RCC 7860 (cell line): Measurements from ENCODE around the gene TTLL13.

Experiments
- DNase-seq: peaks from one replicate; pipeline ENCODE4 v3.0.0-alpha.2; 2015; ENCODE audit warnings: low spot score
- FAIRE-seq: peaks from 2 replicates; lab custom pipeline; 2012; peaks lifted over from hg19 to GRCh38; lab: Jason Lieb, UNC

TTLL13 gene, protein sequence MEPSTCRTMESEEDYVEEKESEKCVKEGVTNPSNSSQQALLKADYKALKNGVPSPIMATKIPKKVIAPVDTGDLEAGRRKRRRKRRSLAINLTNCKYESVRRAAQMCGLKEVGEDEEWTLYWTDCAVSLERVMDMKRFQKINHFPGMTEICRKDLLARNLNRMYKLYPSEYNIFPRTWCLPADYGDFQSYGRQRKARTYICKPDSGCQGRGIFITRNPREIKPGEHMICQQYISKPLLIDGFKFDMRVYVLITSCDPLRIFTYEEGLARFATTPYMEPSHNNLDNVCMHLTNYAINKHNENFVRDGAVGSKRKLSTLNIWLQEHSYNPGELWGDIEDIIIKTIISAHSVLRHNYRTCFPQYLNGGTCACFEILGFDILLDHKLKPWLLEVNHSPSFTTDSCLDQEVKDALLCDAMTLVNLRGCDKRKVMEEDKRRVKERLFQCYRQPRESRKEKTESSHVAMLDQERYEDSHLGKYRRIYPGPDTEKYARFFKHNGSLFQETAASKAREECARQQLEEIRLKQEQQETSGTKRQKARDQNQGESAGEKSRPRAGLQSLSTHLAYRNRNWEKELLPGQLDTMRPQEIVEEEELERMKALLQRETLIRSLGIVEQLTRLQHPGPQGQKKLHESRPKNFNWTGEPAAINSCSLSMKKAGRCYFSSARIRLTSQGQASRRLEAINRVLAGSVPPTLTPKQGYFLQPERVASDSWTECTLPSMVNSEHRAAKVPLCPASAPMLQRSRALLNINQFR

GRCh38 chr15:90249203-90249863 is at the start of gene TTLL13:
Gene TTLL13 (plus strand): TSS chr15:90249556. CDS start chr15:90250631, 1,075 bp downstream.
- DNase-seq (peak; percentile 72), FAIRE-seq (no peak)

DNA sequence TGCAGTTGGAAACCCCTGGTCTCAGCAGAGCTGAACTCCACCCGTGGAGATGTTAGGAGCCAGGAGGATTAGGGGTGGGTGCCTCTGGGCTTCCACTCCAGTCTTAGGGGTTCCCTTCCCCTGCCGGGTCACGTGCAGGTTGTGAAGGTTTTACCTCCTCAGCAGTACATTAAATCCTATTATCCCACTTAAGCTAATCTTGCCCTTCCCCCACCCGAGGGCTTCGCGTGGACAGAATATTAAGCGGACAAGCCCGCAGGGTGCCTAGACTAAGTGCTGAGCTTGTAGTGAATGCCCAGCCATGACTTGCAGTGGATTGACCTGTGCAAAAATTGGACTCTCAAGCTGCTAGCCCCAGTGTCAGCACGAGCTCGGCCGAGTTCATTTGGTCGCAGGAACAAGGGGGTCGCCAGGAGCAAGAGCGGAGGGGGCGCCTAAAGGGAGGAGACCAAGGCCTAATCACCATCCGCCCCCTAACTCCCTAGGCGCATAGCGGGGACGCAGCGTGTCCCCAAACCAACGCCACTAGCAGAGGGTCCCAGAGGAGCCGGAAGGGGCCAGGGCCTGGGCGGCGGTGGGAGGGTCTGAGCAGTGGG is 48.7 kb upstream of the TTLL13 start:
- DNase-seq (no peak), FAIRE-seq (no peak)

DNA sequence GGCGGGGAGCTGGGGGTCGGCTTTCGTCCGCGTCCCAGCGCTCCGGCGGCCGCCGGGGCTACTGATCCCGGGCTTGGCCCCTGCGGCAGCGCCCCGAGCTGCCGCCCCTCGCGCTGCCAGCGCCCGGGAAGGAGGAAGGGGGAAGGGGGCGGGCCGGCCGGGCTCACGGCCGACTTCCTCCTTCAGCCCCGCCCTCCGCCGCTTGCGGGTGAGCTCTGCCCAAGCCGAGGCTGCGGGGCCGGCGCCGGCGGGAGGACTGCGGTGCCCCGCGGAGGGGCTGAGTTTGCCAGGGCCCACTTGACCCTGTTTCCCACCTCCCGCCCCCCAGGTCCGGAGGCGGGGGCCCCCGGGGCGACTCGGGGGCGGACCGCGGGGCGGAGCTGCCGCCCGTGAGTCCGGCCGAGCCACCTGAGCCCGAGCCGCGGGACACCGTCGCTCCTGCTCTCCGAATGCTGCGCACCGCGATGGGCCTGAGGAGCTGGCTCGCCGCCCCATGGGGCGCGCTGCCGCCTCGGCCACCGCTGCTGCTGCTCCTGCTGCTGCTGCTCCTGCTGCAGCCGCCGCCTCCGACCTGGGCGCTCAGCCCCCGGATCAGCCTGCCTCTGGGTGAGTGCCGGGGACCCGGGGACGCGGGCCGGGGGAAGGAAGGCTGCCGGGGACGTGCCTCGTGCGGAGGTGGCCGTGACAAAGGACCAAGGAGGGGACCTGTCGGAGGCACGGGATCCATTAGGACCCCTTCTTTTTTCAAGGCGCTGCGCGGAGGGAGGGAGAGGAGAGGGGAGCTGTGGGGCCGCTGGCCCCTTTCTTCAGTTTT is 48.0 kb upstream of the TTLL13 start, which contains the start of gene SEMA4B:
Gene SEMA4B (plus strand): TSS at position 201 of the 814 bp plus-strand sequence. CDS start 249 bp downstream, at position 450.
- DNase-seq (peak; percentile 38), FAIRE-seq (no peak)

DNA sequence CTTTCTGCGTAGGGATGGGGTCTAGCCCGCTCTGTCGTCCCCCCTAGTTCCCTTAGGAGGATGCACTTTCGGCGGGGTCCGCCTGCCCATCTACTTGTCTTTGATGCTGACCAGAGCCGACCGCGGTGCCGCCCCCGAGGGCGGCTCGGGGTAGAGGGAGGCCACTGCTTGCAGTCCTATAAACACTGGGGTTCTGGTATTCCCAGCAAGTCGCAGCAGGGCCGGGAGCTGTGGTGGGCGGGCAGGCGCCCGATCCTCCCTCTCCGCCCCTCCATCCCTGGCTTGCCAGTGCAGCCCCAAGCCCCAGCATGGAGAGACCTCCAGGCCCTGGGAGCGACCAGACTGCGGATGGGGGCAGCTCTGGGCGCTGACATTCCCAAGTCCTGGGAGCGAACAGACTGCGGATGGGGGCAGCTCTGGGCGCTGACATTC is 47.4 kb upstream of the TTLL13 start:
- FAIRE-seq: no peak
- no peak for DNase-seq

DNA sequence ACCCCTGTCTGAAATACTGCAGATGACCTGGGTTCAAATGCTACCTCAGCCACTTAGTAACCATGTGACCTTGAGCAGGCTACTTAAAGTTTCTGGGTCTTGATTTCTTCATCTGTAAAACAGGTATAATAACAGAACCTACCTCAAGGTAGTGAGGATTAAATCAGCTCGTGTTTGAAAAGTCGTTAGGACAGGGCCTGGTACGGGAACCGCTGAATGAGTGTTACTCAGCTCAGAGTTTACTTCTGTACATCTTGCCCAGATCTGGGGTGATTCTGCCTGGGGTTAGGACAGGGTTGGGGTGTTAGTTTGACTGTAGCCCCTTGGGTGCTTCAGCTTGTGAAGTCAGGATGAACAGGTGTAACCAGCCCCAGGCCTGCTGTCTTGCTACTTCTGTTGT is 46.4 kb upstream of the TTLL13 start:
- DNase-seq (no peak), FAIRE-seq (no peak)

DNA sequence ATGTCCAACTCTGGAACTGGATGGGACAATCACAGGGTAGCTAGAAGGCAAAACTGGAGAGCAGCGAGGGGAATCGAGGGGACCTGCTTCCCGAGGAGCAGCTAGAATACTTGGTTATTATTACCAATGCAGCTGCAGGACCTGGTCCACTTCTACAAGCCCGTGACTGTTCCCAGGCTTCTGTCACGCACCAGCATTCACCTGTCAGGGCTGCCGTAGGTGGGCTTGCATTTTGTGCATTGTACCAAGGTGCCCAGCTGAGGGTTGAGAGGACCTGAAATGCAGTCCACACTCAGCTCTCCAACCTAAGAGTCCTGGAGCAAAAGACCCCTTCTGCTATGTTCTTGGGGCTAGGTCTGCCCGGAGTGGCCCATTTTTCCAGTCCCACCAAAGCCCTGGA is 45.9 kb upstream of the TTLL13 start:
- FAIRE-seq (no peak), DNase-seq (no peak)

DNA sequence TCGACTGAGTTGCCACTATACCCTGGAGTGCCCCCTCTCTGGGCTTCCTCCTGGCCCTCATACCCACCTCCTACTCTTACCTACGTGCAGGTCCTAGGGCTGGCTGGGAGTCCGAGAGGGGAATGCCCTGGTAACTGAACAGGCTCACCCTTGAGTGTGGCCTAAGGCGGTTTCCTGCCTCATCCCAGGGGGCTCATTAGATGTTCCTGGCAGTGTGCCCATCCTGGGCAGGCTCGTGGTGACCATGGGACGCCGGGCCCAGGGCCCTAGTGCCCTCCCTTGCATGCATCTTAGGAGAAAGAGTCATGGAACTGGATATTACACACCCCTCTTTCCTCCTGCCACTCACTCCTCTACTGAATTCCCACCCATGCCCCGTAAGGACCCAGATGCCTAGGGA is 45.4 kb upstream of the TTLL13 start:
- DNase-seq (peak; percentile 88), FAIRE-seq (peak; percentile 59)

GRCh38 chr15:90205050-90205848 is 44.1 kb upstream of the TTLL13 start:
- FAIRE-seq: no peak
- DNase-seq: no peak

DNA sequence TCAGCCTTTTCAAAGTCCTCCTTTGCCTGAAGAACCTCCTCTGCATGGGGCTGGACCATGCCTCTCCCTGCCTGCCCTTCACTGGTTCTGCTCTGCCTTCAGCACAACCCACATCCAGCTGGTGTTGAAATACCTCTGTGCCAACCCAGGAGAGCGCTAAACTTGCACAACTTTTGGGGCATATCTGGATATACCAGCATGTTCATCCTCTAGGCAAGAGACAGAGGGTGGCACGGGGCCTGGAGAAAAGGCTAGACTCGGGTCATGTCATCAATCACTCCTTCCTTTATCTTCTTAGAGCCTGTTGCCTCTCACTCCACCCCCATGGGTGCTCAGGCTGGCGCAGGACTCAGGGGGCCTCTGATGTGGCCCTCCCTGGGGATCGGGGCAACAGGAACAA is 43.5 kb upstream of the TTLL13 start:
- no peak for DNase-seq
- no peak for FAIRE-seq

DNA sequence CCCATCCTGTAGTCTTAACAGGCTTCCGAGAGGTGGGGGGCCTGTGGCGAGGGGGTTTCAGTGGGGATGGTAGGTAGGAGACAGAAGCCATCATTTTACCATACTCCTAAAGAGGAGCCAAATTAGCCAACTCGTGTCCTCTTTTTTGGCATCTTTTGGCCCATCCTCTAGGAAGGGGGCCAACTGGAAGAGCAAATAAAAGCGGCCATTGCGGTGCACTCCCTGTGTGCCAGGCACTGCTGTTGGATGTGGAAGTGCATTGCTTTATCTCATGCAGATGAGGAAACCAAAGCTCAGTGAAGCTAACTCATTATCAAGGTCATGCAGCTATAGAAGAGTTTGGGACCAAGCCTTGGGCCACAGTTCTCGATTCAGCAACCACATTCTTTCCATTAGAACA is 42.1 kb upstream of the TTLL13 start:
- no peak for FAIRE-seq

GRCh38 chr15:90208356-90208755 is 41.0 kb upstream of the TTLL13 start:
- DNase-seq (no peak), FAIRE-seq (no peak)

More for the DNA sequence above, 42.1 kb upstream of the TTLL13 start:
- DNase-seq: no peak

DNA sequence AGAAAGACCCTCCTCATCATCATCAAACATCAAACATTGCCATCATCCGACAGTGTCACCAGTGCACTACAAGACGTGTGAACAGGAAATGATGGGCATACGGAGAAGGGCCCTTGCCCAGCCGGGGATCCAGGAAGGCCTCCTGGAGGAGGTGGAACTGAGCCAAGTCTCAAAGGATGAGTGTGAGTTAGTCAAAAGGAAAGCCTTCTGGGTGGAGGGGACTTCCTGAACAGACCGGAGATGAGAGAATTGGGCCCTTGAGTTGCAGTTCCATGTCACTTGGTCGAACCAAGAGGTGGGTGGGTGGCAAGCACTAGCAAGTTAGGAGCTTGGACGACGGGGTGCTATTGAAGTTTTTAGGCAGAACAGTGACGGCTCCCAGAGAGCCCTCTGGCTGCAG is 39.8 kb upstream of the TTLL13 start:
- DNase-seq (peak; percentile 58), FAIRE-seq (peak; percentile 4)

GRCh38 chr15:90210593-90210992 is 38.8 kb upstream of the TTLL13 start:
- no peak for DNase-seq
- no peak for FAIRE-seq

DNA sequence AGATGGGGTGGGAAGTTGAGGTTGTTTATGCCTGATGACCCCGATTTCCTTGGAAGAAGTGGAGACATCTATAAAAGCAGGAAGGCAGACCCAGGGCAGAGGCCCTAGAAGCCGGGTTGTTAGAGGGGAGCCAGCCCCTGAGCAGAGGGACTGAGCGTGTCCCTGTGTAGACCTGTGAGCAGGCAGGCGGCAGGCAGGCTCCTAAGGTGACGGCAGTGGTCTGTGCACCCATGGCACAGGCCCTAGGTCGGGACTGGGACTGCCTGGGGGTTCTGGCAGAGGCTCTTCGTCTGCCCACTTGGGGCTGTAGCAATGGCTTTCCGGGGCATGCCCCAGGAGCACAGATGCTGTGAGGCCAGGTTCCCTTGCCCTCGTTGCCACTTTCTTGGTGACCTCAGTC is 38.3 kb upstream of the TTLL13 start:
- no peak for DNase-seq
- FAIRE-seq: no peak

GRCh38 chr15:90211440-90212143 is 37.8 kb upstream of the TTLL13 start:
- FAIRE-seq (peak; percentile 56), DNase-seq (peak; percentile 89)

DNA sequence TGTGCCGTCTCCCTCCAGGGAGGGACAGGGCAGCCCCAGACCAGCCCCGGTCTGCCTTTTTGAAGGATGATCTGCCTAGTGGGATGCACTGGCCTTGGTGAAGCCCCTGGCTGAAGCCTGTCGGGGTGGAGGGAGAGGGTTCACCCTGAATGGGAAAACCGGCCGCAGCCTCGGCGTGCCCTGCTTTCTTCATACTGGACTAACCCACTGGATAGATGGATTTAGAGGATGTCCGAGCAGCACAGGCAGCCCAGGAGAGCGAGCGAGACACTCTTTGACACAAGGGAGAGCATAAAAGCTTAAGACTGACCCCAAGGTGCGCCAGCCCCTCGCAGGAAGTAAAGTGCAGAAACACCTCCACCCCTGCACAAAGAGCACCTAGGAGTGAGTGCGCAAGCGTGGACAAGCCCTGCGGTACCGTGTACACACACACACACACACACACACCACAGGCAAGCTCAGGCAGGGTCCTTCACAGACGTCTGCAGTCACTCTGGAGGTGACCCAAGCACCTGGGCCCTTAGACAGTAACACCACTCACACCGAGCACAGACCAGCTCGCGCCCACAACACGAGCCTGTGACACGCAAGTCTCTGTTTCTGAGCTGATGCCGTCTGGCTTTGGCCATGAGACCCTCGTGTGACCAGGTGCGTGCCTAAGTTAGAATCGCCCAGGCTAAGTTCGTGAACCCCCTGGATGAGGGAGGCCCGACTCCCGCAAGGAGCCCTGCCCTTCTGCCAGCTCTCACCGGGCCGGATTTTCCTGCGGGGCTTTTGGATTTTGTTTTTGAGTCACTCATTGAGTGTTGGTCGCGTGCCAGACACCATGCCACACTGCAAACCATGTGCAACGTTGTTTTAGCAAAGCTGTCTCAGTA is 36.9 kb upstream of the TTLL13 start:
- DNase-seq (no peak), FAIRE-seq (no peak)

- no peak for DNase-seq
- no peak for FAIRE-seq
Observed at GRCh38 chr15:90213122-90213817, 36.1 kb upstream of the TTLL13 start.
